HFFc6 (cell line): Measurements from ENCODE around the gene ARHGAP15. TPM values are rescaled to one million over a fixed set of nuclear protein-coding genes. Genes with fewer than 3 reads are reported as not detected.

Experiments used
- DNase-seq: peaks from one replicate; pipeline ENCODE4 v3.0.0-alpha.2; 2018
- H3K27ac Mint-ChIP-seq: 2 replicates; pipeline ENCODE4 v1.8.0; 2020; ENCODE audit warnings: mild to moderate bottlenecking, mixed read lengths
- H3K27me3 Mint-ChIP-seq: 2 replicates; pipeline ENCODE4 v1.8.0; 2021; ENCODE audit warnings: mild to moderate bottlenecking, moderate library complexity, mixed read lengths; ENCODE audit not compliant: insufficient read depth
- H3K36me3 Mint-ChIP-seq: 2 replicates; pipeline ENCODE4 v1.8.0; 2021; ENCODE audit warnings: low read depth, mixed read lengths
- H3K4me1 Mint-ChIP-seq: 2 replicates; pipeline ENCODE4 v1.8.0; 2020; ENCODE audit warnings: low read depth, mixed read lengths
- H3K4me3 Mint-ChIP-seq: 2 replicates; pipeline ENCODE4 v1.8.0; 2020; ENCODE audit warnings: mild to moderate bottlenecking, moderate library complexity, mixed read lengths
- H3K9me3 Mint-ChIP-seq: 2 replicates; pipeline ENCODE4 v1.8.0; 2020; ENCODE audit warnings: mild to moderate bottlenecking, mixed read lengths
- CTCF ChIP-seq: fragments of 200-600 bp; sonication (generic); IDR thresholded peaks from 2 replicates; pipeline ENCODE4 v1.5.0; 2021; ENCODE audit warnings: antibody characterized with exemption, mild to moderate bottlenecking
- total RNA-seq, 6 experiments: library from RNA; stranded (reverse); fragmentation: NEBNext Ultra II Directional; extraction: Animal tissue kit (Norgen Biotek cat#: 25700); gene quantifications; 2 replicates in 1 of 6; 3 replicates in 5 of 6; pipeline ENCODE4 v1.2.3, GENCODE V29; 2021

Gene ARHGAP15
- total RNA-seq, 6 experiments from 2014 or later, result not detected

GRCh38 chr2:143375384-143375880 is 246.2 kb downstream of the ARHGAP15 start:
- no peak for TF ChIP-seq CTCF
- Mint-ChIP-seq H3K27ac (no peak overlapping the region), H3K9me3 (no peaks in the 10 kb centered on the region), H3K27me3 (no peaks in the 10 kb centered on the region; the same call in 1 of the 2 replicates), H3K36me3 (no peaks in the 10 kb centered on the region), H3K4me1 (no peaks in the 10 kb centered on the region), H3K4me3 (no peak overlapping the region)
- no peak for DNase-seq

DNA sequence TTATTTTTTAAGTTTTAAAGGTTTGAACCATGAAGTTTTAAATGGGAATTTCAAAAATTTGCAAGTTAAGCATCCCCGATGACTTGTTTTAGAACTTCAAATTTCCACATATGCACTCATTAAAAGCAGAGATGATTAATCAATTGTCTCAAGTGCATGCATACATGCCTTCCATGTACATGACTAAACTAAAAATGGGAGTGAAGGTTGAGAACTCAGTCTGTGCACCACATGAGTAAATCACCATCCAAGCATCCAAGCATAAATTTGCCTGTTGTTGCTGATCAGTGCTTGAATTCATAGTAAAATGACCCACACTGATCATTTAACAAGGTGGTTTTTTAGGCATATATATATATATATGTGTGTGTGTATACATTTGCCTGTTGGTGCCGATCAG is 249.8 kb downstream of the ARHGAP15 start:
- H3K27me3 Mint-ChIP-seq, result peaks cover 1% of the 10 kb centered on the region; the same call in 1 of the 2 replicates
- no peaks in the 10 kb centered on the region for H3K4me1 Mint-ChIP-seq
- no peaks in the 10 kb centered on the region for H3K36me3 Mint-ChIP-seq
- H3K27ac Mint-ChIP-seq, result no peak overlapping the region
- H3K9me3 Mint-ChIP-seq, result no peaks in the 10 kb centered on the region
- no peak overlapping the region for H3K4me3 Mint-ChIP-seq
- no peak for TF ChIP-seq CTCF
- DNase-seq, result no peak

DNA sequence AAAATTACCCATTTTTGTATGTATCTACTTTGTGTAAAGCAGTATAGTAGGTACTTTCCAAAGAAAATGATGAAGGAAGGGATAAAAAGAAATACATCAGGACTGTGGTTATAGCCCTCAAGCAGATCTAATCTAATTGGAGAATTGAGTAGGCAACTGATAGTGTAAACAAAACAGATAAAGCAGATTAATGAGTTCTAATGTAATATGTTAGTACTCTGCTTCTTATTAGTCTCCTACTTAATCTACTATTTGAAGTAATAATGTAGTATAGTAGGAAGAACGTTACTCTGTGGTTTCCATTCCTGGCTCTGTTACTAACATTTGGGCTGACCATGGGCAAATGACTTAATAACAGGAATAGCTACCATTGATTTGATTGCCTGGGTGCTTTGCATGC is 250.7 kb downstream of the ARHGAP15 start:
- Mint-ChIP-seq H3K4me1 (no peaks in the 10 kb centered on the region), H3K27me3 (peaks cover 1% of the 10 kb centered on the region; the same call in 1 of the 2 replicates), H3K9me3 (no peaks in the 10 kb centered on the region), H3K27ac (no peak overlapping the region), H3K36me3 (no peaks in the 10 kb centered on the region), H3K4me3 (no peak overlapping the region)
- TF ChIP-seq CTCF, result no peak
- no peak for DNase-seq

DNA sequence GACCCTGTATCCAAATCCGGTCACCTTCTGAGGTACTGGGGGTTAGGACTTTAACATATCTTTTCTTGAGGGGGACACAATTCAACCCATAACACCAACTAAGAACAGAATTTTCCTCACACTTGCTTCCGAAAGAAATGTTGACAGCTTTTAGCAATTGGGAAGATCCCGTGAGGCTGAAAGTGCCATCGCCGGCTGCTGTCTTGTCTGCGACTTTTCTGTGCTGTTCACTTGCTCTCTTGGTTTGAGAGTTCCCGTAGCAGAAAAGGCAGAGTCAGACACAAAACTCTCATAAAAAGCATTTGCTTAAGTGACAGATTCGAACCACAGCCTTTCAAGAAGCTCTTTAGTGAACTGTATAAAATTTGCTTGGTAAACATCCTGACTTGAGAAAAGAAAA is 253.4 kb downstream of the ARHGAP15 start:
- Mint-ChIP-seq H3K9me3 (no peaks in the 10 kb centered on the region), H3K36me3 (no peaks in the 10 kb centered on the region), H3K4me1 (no peaks in the 10 kb centered on the region), H3K27me3 (peaks cover 1% of the 10 kb centered on the region; the same call in 1 of the 2 replicates), H3K27ac (no peak overlapping the region), H3K4me3 (no peak overlapping the region)
- DNase-seq, result no peak
- TF ChIP-seq CTCF, result no peak

DNA sequence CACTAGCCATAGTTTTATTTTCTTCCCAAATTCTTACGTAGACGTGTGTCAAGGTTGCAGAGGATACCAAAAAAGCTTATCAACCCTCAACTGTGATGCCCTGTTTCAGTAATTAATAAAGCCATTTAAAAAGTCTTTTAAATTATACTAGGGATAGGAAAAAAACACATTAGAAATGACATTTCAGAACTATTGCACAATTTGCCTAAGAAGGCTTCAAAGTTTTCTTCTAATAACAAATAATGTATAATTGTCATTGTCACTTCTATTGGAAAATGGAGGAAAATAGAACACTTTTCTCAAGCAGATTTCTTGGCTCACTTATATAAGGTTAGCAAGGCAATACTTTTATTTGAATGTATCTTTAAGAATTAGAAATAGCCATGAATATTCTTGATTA is 253.8 kb downstream of the ARHGAP15 start:
- no peaks in the 10 kb centered on the region for H3K36me3 Mint-ChIP-seq
- H3K27ac Mint-ChIP-seq, result no peak overlapping the region
- H3K4me1 Mint-ChIP-seq, result no peaks in the 10 kb centered on the region
- no peaks in the 10 kb centered on the region for H3K9me3 Mint-ChIP-seq
- TF ChIP-seq CTCF, result no peak
- no peak for DNase-seq
- peaks cover 1% of the 10 kb centered on the region; the same call in 1 of the 2 replicates for H3K27me3 Mint-ChIP-seq
- H3K4me3 Mint-ChIP-seq, result no peak overlapping the region

DNA sequence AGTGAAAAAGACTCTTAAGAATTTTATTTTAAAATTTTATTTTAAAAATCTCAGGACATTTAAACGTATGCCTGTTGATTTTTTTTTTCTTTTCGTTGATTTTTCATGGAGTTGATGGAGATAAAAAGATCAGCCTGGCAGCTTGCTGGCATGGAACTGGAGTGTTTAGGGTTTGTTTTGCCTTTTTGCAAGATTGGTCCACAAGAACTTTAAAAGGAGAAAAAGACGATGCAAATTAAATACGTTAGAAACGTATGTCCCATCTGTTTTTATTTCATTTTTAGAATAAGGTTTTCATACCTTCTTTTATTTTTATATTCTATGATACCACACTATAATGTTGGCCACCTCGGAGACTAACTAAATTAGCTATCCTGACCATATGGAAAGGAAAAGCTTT is 254.9 kb downstream of the ARHGAP15 start:
- no peak for TF ChIP-seq CTCF
- Mint-ChIP-seq H3K4me3 (no peak overlapping the region), H3K9me3 (no peaks in the 10 kb centered on the region), H3K27ac (no peak overlapping the region), H3K4me1 (no peaks in the 10 kb centered on the region), H3K36me3 (no peaks in the 10 kb centered on the region), H3K27me3 (peaks cover 1% of the 10 kb centered on the region; the same call in 1 of the 2 replicates)
- DNase-seq, result no peak
